Measurements from ENCODE around the gene PSMA6. TPM values are rescaled to one million over a fixed set of nuclear protein-coding genes. Genes with fewer than 3 reads are reported as not detected.

The PSMA6 gene
- total and polyA plus RNA-seq, 4 donors: 87.5 to 151 (median 98.8) TPM

GRCh38 chr14:35365130-35366055, 73.2 kb downstream of the PSMA6 start (continued):
- TF ChIP-seq REST (IDR thresholded peaks at IDR 0.05): no peak
- no peak for TF ChIP-seq HNF4G (IDR thresholded peaks at IDR 0.05)
- TF ChIP-seq RAD21 (IDR thresholded peaks at IDR 0.05): peak in 1 of 2 donors; percentile 5

- 86% methylated on average over 12 of the region's 12 CpGs for WGBS
- no peak for DNase-seq (ENCODE audit: low spot score)
- H3K9me3 ChIP-seq (ENCODE audit: control insufficient read depth in 4 of 4, low read length in 3 of 4): peaks cover 0 to 2% (median under 1%) of the 10 kb centered on the region in 4 donors
Measured at GRCh38 chr14:35366056-35366451, 73.9 kb downstream of the PSMA6 start.

More at GRCh38 chr14:35366056-35366451, 73.9 kb downstream of the PSMA6 start:
- peaks cover 3 to 10% (median 6%) of the 10 kb centered on the region in 4 donors for H3K4me1 ChIP-seq (ENCODE audit: control insufficient read depth in 4 of 4, insufficient read depth in 4 of 4, low read length in 3 of 4)
- H3K27ac ChIP-seq (ENCODE audit: low read depth in 1 of 2, low read length in 2 of 2): peak overlapping the region; percentile 58 to 62
- no peak overlapping the region for H3K4me3 ChIP-seq (ENCODE audit: low read depth in 1 of 3, low read length in 3 of 3)
- H3K9ac ChIP-seq (ENCODE audit: low read depth in 1 of 2, low read length in 2 of 2): no peak overlapping the region
- TF ChIP-seq RAD21 (IDR thresholded peaks at IDR 0.05) (no peak), FOXA2 (IDR thresholded peaks at IDR 0.05) (no peak), RXRA (IDR thresholded peaks at IDR 0.05) (no peak), HNF4G (IDR thresholded peaks at IDR 0.05) (no peak), CTCF (IDR thresholded peaks at IDR 0.05; ENCODE audit: low read depth, low read length, missing input control) (no peak), HNF4A (conservative IDR thresholded peaks at IDR 0.05) (no peak), MAX (IDR thresholded peaks at IDR 0.05) (no peak), NR2F2 (IDR thresholded peaks at IDR 0.05) (no peak), GABPA (IDR thresholded peaks at IDR 0.05 in 1 of 2, conservative IDR thresholded peaks at IDR 0.05 in 1 of 2) (no peak), FOXA1 (IDR thresholded peaks at IDR 0.05) (no peak), JUND (IDR thresholded peaks at IDR 0.05) (no peak), YY1 (IDR thresholded peaks at IDR 0.05) (no peak), ATF3 (IDR thresholded peaks at IDR 0.05) (no peak), REST (IDR thresholded peaks at IDR 0.05) (no peak), EGR1 (IDR thresholded peaks at IDR 0.05; ENCODE audit: low read depth in 2 of 2) (no peak), TAF1 (conservative IDR thresholded peaks at IDR 0.05) (no peak), SP1 (IDR thresholded peaks at IDR 0.05) (no peak), ZBTB33 (IDR thresholded peaks at IDR 0.05) (no peak)
- no peaks in the 10 kb centered on the region for H3K36me3 ChIP-seq (ENCODE audit: control insufficient read depth in 4 of 4, insufficient read depth in 3 of 4, low read depth in 1 of 4, low read length in 3 of 4)
- H3K27me3 ChIP-seq (ENCODE audit: control insufficient read depth in 4 of 4, insufficient read depth in 4 of 4, low read length in 3 of 4): no peaks in the 10 kb centered on the region
